EH (cell line): Measurements from ENCODE around the gene PPP1R36.
"Not testable (repeated sequence)": the region's sequence is repeated elsewhere in the genome, so short reads cannot be mapped to it uniquely, and the experiment has no call there.

Experiments used
- DNase-seq: peaks from one replicate; pipeline ENCODE4 v3.0.0-alpha.2; 2015; ENCODE audit warnings: low read depth

Gene PPP1R36

DNA sequence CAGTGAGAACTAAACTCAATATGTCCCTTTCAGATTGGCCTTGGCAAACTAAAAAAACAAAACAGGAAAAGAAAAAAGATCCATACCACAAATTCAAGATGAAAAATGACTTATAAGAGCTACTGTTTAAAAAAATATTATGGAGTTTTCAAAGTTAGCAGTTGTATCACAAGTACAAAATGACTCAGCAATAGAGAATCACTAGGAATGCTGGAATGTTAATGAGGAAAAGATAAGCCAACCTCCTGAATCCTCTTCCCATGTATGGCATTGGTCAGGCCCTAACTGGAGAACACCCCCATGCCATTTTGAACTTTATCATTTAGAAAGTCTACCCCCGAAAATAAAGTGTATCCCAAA, 62.2 kb downstream of the PPP1R36 start:
- DNase-seq, result peak; percentile 94

DNA sequence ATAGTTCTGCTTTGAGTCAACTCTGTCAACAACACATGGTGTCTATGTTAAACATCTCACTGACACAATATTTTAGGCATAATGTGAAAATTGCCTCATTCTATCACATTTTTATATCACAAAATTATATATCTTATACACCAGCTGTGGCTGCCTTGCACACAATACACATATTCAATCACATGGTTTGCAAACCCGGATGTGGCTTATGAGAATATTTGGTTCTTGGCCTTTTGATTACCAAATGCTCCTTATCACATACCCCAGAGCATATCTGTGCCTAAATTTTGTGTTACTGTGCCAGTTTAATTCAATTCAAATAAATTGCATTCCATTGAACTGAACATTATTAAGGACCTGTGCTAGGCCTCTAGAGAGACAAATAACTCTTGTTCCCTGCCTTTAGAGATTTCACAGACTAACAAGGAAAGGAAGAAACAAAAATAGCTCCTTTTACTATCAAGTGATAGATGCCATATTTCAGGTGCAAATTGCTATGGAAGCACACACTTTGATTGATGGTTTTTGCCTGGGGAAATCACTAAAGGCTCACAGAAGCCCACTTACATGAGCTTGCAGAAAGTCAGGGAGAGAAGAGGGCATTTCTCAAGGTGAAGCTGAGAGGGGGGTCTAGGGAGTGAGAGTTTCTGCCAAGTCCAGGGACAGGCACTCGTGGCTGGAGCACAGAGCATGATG, 63.4 kb downstream of the PPP1R36 start:
- DNase-seq, result no peak

DNA sequence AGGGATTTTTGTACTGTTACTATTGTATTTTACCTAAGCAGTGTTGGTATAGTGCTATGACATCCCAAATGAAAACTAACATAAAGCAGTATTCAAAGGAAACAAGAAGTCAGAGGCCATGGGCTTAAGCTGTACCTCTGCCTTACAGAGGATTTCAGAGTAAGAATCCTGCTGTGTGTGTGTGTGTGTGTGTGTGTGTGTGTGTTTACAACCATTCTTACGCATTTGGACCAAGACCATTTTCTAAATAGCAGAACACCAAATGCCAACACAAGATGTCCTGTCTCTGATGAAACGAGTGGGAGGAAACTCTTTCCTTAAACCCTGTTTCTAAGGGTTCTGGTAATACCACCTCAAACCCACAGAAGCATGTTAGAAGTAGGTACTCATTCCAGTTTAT, 64.4 kb downstream of the PPP1R36 start:
- no peak for DNase-seq

DNA sequence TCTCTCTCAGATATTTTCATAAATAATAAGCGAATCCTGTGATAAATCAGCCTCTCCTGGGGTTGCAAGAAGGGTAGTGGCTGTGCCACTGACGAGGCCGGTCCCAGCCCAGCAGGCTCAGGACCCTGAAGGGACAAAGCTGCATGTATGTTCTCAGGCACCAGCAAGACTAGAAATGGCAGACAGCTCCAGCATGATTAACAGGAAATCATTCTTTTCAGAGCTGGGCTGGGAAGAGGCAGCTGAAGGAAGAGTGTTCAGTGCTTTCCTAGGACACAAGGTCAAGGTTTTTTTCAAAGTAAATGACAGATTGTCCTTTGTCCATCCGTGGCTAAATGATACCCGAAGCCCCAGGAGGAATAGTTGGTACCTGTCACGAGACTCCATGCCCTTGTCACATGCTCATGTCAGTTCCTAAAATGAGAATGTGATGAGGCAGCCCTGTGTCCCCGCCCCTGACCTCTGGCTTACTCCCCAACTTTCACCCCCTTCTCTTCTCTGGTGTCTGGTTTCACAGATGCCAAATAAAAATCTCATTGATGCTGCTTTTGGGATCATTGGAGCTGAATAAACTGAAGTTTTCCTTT, 65.1 kb downstream of the PPP1R36 start:
- DNase-seq, result no peak

DNA sequence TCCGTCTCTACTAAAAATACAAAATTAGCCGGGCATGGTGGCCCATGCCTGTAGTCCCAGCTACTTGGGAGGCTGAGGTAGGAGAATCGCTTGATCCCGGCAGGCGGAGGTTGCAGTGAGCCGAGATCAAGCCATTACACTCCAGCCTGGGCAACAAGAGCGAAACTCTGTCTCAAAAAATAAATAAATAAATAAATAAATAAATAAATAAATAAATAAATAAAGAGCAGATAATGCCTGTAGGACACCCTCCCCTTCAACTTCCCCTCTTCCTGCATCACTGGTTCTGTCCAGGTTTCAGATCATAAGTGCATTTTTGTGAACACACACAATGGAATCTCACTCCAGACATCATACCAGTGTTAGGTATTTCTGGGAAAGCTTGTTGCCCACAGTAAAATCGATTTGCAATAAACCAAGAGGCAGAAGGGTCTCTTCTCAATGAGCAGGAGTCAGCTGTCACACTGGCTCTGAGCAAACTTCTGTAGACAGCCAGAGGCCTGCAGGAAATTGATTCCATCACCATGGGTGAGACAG, 68.2 kb downstream of the PPP1R36 start:
- DNase-seq, result peak; percentile 64

DNA sequence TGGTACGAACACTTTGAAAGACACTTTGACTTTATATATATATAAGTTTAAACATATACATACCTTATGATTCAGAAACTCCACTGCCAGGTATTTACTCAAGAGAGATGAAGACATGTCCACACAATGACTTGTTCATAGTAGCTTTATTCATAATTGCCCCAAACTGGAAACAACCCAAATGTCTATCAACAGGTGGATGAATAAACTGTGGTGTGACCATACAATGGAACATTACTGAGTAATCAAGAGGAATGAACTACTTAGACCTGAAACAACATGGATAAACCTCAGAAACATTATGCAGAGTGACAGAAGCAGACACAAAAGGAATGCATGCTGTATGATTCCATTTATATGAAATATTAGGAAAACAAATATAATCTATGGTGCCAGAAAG, 71.1 kb downstream of the PPP1R36 start:
- DNase-seq, result no peak

DNA sequence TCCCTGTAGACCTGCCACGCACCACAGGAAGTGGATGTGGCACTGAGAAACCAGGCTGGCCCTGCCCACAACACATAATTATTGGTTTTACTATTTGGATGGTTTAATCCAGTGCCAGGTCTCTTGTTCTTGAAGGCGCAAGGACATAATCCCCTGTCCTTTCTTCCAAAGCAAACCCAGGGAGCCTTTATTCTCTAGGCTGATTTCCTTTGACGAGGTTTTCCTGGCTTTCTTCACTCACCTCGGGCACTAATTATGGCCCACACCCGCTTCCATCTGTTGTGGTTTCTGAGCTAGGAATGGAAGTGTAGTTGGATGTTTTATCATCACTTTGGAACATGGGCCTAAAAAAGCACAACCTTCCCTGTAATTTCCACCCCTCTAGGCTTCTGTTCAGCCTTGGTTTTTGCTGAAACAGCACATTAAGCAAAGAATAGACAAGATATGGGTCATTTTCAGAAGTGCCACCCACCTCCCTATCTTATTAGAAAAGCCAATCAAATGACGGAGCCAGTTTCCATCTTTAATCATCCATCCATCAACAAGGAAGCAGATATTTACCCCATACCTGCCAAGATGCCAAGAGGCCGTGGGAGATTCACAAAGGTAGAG, 73.9 kb downstream of the PPP1R36 start:
- DNase-seq, result no peak

DNA sequence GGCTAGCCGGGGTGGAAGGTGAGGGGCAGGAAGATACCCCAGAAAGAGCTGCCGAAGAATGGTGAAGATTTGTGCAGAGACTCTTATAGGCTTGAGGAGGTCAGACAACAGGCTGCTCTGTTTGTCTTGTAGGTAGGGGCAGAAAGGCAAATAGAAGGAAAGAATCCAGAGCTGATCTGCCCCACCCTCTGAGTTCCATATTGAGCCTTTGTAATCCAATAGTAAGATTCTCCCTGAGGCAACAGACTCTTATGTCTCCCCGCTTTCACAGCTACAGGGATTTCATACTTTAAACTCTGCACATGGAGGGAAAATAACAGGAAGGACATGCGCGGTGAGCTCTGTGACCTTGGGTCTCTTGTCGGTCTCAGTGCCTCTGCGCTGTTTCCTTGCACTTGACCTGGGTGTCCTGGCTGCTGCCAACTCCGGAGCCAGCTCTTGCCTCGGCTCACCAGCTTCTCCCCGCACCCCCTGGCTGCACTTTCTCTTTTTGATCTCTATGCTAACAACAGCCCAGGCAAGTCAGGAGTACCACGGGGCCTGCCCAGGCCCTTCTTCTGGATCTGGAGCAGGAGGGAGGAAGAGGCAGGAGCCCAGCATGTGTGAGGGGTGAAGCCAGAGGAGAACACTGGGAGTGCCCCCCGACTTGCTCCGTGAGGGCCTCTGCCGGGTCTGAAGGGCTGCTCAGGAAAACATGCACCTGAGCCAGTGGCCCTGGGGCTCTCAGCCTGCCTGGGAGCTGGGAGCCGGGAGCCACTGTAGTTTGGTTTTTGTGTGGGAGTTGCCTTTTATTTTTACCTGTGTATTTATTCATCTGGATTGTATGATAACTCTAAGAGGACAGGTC, 75.8 kb downstream of the PPP1R36 start:
- DNase-seq, result no peak

DNA sequence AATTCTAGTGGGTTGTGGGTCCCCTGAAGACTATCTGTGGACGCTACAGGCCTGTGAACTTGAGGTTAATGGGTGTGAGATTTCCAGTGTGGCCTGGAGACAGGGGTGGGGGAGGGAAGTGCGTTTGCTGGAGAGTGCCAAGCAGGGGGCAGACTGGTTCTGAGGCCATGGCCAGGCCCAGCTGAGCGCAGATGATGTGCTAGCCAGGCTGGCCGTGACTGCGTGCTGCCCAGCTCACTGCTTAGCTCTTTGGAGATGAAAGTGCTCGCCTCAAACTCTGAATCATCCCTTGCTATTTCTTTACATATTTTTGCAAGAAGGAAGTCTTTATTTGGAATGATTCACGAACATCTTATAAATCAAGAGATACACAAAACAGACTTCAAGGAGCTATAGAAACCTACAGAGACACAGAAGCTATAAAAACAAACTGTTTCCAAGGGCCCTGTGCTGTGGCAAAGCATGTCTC, 79.2 kb downstream of the PPP1R36 start:
- DNase-seq, result peak; percentile 99

DNA sequence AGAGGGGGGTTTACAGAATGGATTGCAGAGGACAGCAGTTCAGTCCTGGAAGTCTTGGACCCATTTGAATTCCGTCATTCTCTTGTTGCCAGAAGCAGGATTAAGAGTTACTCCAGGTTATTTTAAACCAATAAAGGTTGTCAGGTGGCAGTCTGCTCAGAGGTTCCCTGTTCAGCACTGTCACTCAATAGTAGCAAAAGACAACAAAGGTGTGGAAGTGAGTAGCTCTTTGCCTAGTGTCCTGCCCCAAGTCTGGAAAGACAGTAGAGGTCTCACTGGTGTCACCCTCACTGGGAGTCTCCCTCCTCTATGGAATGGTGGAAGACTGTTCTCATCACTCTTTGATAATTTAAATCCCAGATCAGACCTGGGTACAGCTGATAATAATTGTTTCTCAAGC, 81.0 kb downstream of the PPP1R36 start:
- no peak for DNase-seq

DNA sequence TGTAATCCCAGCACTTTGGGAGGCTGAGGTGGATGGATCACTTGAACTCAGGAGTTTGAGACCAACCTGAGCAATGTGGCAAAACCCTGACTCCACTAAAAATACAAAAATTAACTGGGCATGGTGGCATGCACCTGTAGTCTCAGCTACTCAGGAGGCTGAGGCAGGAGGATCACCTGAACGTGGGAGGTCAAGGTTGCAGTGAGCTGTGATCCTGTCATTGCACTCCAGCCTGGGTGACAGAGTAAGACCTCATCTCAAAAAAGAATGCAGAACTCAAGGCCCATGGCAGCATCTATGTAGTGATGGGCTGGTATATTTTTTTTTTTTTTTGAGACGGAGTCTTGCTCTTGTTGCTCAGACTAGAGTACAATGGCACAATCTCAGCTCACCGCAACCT, 81.5 kb downstream of the PPP1R36 start:
- DNase-seq, result not testable (repeated sequence)

DNA sequence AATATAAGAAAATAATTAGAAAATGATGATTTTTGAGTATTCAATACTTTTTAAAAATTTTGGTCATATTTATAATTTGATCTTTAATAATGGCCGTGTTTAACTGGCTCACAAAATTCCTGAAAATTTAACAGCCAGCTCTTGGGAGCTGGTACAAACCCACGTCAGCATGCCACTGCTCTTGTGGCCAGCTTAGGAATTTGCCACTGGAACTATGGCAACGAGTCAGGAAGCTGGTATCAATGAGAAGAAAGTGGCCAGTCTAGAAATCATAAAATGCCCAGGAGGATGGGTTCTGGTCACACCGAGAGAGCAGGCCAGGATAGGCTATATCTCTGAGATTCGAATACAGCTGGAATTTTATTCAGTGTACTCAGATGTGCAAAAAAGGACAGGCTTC, 82.3 kb downstream of the PPP1R36 start:
- DNase-seq, result peak; percentile 71

DNA sequence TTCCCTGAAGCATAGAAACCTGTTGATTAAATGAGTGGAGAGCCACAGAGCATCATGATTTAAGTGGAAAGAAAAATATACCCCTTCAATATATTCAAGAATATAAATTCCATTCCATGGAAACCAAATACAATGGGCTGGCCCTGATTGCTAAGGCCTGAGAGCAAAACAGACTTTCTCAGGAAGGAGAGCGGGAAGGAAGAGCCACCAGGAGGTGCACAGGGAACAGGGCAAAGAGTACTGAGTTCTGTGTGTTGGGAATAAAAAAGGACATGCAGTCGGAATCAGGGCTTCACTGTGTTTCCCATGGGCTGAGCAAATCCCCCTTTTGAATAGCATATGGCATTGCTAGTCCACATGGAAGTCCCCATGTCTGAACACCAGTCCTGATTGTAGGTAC, 84.8 kb downstream of the PPP1R36 start:
- DNase-seq, result no peak

DNA sequence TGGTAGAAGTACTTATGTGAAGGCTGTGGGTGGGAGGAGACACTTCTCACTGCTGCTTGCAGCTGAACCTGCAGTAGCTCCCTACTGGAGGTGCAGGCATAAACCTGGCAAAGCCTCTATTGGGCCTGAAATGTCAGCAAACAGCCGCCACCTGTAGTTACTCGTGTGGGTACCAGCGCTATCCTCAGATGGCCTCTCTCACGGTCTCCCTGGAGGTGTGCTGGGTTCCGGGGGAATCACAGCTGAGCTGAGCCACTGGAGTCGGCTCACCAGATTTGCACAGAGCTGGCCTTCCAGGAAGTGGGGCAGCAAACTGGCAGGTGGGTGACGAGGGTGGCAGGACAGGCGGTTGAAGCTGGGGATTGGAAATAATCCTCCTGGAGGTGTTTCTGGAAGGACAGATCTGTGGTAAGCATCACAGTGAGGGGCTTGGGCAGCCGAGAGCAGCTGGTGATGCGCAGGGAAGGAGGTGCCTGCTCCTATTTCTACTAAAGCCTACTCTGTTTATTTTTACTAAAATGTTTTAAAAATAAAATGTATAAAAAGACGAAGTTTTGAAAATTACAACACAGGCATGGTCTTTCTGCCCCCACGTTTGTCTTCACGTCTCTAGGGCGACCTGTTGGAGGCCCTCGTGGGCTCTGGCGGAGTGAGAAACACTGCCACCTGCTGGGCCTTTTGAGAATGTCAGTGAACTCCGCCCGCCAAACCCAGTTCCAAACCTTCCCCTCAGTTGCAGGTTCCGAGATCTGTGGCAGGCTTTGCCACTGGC, 86.6 kb downstream of the PPP1R36 start:
- DNase-seq, result peak; percentile 66

DNA sequence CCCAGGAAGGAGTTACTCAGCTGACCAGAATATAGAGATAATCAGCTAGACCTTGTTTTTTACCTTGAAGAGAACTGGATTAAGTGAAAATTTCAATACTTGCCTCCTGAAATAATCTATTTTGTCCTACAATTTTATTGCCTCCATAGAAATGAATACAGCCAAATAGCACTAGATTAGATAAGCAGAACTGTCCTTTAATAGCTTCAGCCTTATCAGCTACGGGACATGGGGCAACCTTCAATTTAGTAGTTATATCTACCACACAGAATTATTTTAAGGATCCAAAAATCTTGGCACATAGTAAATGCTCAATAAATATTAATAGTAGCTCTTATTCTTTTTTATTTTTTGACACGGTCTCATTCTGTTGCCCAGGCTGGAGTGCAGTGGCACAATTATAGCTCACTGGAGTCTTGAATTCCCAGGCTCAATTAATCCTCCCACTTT, 87.2 kb downstream of the PPP1R36 start:
- DNase-seq, result no peak

DNA sequence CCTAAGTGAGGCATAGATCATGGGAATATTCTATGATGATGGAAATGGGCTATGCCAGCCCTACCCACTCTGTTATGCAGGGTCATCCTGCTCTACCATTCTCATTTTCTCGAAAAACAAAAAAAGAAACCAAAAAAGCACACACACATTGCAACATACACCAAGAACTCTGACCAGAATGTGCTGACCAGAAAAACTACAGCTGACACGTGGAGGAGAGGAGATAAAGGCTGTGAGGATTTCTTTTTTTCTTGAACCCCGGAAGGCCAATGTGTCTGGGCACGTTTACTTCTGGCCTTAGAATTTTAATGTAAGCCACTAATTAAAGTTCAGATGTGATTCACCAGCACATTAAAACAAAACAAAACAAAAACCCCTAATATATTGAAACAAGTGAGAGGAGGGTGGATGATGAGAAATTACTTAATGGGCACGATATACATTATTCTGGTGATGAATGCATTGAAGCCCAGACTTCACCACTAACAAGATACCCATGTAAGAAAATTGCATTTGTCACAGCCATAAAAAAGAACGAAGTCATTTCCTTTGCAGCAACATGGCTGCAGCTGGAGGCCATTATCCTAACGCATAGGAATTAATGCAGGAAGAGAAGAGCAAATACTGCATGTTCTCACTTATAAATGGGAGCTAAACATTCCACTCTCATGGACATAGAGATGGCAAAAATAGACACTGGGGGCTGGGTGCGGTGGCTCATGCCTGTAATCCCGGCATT, 88.1 kb downstream of the PPP1R36 start:
- peak; percentile 83 for DNase-seq

DNA sequence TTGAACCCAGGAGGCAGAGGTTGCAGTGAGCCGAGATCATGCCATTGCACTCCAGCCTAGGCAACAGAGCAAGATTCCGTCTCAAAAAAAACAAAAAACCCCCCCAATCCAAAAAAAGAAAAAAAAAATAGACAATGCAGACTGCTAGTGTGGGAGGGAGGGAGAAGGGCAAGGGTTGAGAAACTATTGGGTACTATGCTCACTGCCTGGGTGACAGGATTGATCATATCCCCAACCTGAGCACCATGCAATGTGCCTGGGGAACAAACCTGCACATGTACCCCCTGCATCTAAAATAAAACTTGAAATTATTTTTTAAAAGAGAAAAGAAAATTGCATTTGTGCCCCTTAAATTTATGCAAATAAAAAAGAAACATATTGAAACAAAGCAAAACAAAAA, 88.9 kb downstream of the PPP1R36 start:
- no peak for DNase-seq
